HCT116 (cell line): ENCODE data around the gene SHKBP1. TPM values are rescaled to one million over a fixed set of nuclear protein-coding genes. Genes with fewer than 3 reads are reported as not detected.

Source experiments
- ATAC-seq: fragments of 200-7000 bp; cut with Tn5 transposase; 2 replicates; pipeline ENCODE4 v1.9.1; 2020; ENCODE audit warnings: mild to moderate bottlenecking, moderate library complexity
- BruUV-seq: library from RNA; stranded (reverse); fragments of 400-500 nt; replicated peaks from 2 replicates; lab custom pipeline; 2021; lab: Mats Ljungman, UMichigan
- CTCF ChIA-PET: fragments of 300-600 bp; sonication (Branson Sonifier 250); formaldehyde crosslinking; loops from one replicate; lab custom pipeline; 2021; ENCODE audit warnings: antibody characterized with exemption; lab: Charles Lee
- POLR2A ChIA-PET: fragments of 300-600, 350-600 bp; sonication (Branson Sonifier 250); formaldehyde crosslinking; loops from one replicate; lab custom pipeline; 2021; ENCODE audit warnings: antibody characterized with exemption; lab: Charles Lee
- RAD21 ChIA-PET, 2 experiments: fragments of 300-600 bp; sonication (Branson Sonifier 250); formaldehyde crosslinking; loops; one replicate each; lab custom pipeline; 2023; ENCODE audit warnings: low total read pairs in 2 of 2; ENCODE audit not compliant: uncharacterized antibody in 2 of 2, unreplicated experiment in 2 of 2, low non-redundant PET in 1 of 2; lab: Charles Lee
- DNase-seq: peaks from one replicate; pipeline ENCODE4 v3.0.0-alpha.2; 2010; ENCODE audit warnings: low read depth, low spot score
- H2AFZ ChIP-seq: fragments of 200-600 bp; shearing (Covaris generic), sonication (generic); 2 replicates; pipeline ENCODE4 v1.6.1; 2017; ENCODE audit warnings: low read depth, mixed run types, mixed read lengths, antibody characterized with exemption, low read length; ENCODE audit not compliant: poor library complexity, severe bottlenecking
- H3K27ac ChIP-seq: 2 replicates; pipeline ENCODE4 v1.5.1; 2012; ENCODE audit warnings: low read depth, low read length
- H3K27me3 ChIP-seq: fragments of 200-600 bp; sonication (generic); 2 replicates; pipeline ENCODE4 v1.6.1; 2016; ENCODE audit warnings: mixed run types, low read length, mixed read lengths; ENCODE audit not compliant: insufficient read depth
- H3K36me3 ChIP-seq, 2 experiments: fragments of 200-500 bp in 1 of 2; fragments of 200-600 bp in 1 of 2; sonication (Bioruptor generic) in 1 of 2; sonication (generic) in 1 of 2; 2 replicates each; pipeline versions ENCODE4 v1.5.1 to v1.6.1; 2014 to 2016; ENCODE audit warnings: low read length in 2 of 2, inconsistent platforms in 1 of 2, mixed read lengths in 1 of 2, mixed run types in 1 of 2; ENCODE audit not compliant: insufficient read depth in 2 of 2, control insufficient read depth in 1 of 2
- H3K4me1 ChIP-seq, 2 experiments: fragments of 200-600 bp in 1 of 2; sonication (generic) in 1 of 2; 2 replicates each; pipeline versions ENCODE4 v1.5.1 to v1.6.1; 2012 to 2017; ENCODE audit warnings: low read length in 2 of 2, inconsistent platforms in 1 of 2, mild to moderate bottlenecking in 1 of 2, mixed read lengths in 1 of 2, mixed run types in 1 of 2, moderate library complexity in 1 of 2; ENCODE audit not compliant: insufficient read depth in 2 of 2, control insufficient read depth in 1 of 2
- H3K4me2 ChIP-seq: fragments of 200-600 bp; sonication (generic); 2 replicates; pipeline ENCODE4 v1.6.1; 2017; ENCODE audit warnings: mixed run types, low read length, mixed read lengths
- H3K4me3 ChIP-seq, 2 experiments: fragments of 200-600 bp in 1 of 2; sonication (generic) in 1 of 2; replicated peaks in 1 of 2; 2 replicates each; pipeline ENCODE4 v1.5.1; 2011 to 2016; ENCODE audit warnings: low read length in 2 of 2, control low read depth in 1 of 2, low read depth in 1 of 2, mild to moderate bottlenecking in 1 of 2, mixed read lengths in 1 of 2, mixed run types in 1 of 2
- H3K79me2 ChIP-seq: fragments of 200-600 bp; sonication (generic); 2 replicates; pipeline ENCODE4 v1.6.1; 2017; ENCODE audit warnings: mild to moderate bottlenecking, mixed run types, low read length, moderate library complexity, mixed read lengths; ENCODE audit not compliant: insufficient read depth
- H3K9ac ChIP-seq: fragments of 200-600 bp; sonication (generic); 2 replicates; pipeline ENCODE4 v1.6.1; 2016; ENCODE audit warnings: low read length, mixed read lengths
- H3K9me2 ChIP-seq: fragments of 200-600 bp; sonication (generic), shearing (Covaris generic); 2 replicates; pipeline ENCODE4 v1.6.1; 2017; ENCODE audit warnings: mixed run types, mild to moderate bottlenecking, moderate library complexity; ENCODE audit not compliant: insufficient read depth
- H3K9me3 ChIP-seq, 2 experiments: fragments of 200-500 bp in 1 of 2; fragments of 200-600 bp in 1 of 2; sonication (Bioruptor generic) in 1 of 2; sonication (generic) in 1 of 2; 2 replicates each; pipeline ENCODE4 v1.6.1; 2014 to 2017; ENCODE audit warnings: low read length in 2 of 2, mixed read lengths in 2 of 2, inconsistent platforms in 1 of 2, low read depth in 1 of 2, mild to moderate bottlenecking in 1 of 2, mixed run types in 1 of 2, moderate library complexity in 1 of 2; ENCODE audit not compliant: control insufficient read depth in 1 of 2, insufficient read depth in 1 of 2
- H4K20me1 ChIP-seq: fragments of 200-600 bp; sonication (generic), shearing (Covaris generic); 2 replicates; pipeline ENCODE4 v1.6.1; 2017; ENCODE audit warnings: mixed run types, mild to moderate bottlenecking, moderate library complexity; ENCODE audit not compliant: insufficient read depth
- POLR2AphosphoS5 ChIP-seq: IDR thresholded peaks from 2 replicates; pipeline ENCODE4 v1.6.1; 2011; ENCODE audit warnings: mild to moderate bottlenecking, low read depth, low read length, moderate library complexity
- SP1 ChIP-seq: IDR thresholded peaks from 2 replicates; pipeline ENCODE4 v1.6.1; 2012; ENCODE audit warnings: low read depth
- YY1 ChIP-seq: IDR thresholded peaks from 2 replicates; pipeline ENCODE4 v1.6.1; 2011; ENCODE audit warnings: low read length, low read depth, moderate library complexity, mild to moderate bottlenecking; ENCODE audit not compliant: insufficient replicate concordance; ENCODE audit errors: extremely low read depth
- ZFX ChIP-seq: fragments of 450-650 bp; IDR thresholded peaks from 2 replicates; pipeline ENCODE4 v1.6.1; 2017
- intact Hi-C: fragments of 100-400 bp; cut with micrococcal nuclease; formaldehyde crosslinking; loops from 2 replicates; pipeline ENCODE4 v1.10.0; 2022
- total RNA-seq: library from RNA; stranded (reverse); gene quantifications from one replicate; pipeline ENCODE4 v1.2.1, GENCODE V29; 2021; ENCODE audit not compliant: unreplicated experiment
- TF ChIP-seq, protein P1 (sequence below): IDR thresholded peaks from 2 replicates; pipeline ENCODE4 v1.6.1; 2012; ENCODE audit warnings: low read depth
- TF ChIP-seq, protein P2 (sequence below): IDR thresholded peaks from 2 replicates; pipeline ENCODE4 v1.6.1; 2011; ENCODE audit warnings: mild to moderate bottlenecking, low read length, moderate library complexity; ENCODE audit not compliant: insufficient replicate concordance; ENCODE audit errors: extremely low read depth
- TF ChIP-seq, protein P3 (sequence below): IDR thresholded peaks from 2 replicates; pipeline ENCODE4 v1.6.1; 2012

SHKBP1 gene
- total RNA-seq, 1 experiment from 2014 or later = 97.4 TPM

DNA sequence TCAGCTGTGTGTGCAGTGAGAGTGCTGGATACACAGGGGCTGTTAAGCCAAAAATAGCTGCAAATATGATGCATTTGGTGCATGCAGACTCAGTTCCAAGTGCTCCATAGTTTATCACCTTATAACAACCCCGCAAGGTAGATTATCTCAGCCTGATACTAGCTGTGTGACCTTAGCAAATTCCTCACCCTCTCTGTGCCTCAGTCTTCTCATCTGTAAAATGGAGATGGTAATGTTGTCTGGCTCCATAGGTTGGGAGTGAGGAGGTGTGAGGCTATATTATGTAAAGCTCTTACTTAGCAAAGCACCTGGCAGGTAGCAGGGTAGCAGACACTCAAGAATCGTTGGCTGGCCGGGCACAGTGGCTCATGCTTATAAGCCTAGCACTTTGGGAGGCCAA, 23.8 kb upstream of the SHKBP1 start:
- Histone ChIP-seq H3K27me3 (no peaks in the 10 kb centered on the region), H4K20me1 (no peaks in the 10 kb centered on the region), H3K9me3 (no peaks in the 10 kb centered on the region)
- TF ChIP-seq, protein P1, sequence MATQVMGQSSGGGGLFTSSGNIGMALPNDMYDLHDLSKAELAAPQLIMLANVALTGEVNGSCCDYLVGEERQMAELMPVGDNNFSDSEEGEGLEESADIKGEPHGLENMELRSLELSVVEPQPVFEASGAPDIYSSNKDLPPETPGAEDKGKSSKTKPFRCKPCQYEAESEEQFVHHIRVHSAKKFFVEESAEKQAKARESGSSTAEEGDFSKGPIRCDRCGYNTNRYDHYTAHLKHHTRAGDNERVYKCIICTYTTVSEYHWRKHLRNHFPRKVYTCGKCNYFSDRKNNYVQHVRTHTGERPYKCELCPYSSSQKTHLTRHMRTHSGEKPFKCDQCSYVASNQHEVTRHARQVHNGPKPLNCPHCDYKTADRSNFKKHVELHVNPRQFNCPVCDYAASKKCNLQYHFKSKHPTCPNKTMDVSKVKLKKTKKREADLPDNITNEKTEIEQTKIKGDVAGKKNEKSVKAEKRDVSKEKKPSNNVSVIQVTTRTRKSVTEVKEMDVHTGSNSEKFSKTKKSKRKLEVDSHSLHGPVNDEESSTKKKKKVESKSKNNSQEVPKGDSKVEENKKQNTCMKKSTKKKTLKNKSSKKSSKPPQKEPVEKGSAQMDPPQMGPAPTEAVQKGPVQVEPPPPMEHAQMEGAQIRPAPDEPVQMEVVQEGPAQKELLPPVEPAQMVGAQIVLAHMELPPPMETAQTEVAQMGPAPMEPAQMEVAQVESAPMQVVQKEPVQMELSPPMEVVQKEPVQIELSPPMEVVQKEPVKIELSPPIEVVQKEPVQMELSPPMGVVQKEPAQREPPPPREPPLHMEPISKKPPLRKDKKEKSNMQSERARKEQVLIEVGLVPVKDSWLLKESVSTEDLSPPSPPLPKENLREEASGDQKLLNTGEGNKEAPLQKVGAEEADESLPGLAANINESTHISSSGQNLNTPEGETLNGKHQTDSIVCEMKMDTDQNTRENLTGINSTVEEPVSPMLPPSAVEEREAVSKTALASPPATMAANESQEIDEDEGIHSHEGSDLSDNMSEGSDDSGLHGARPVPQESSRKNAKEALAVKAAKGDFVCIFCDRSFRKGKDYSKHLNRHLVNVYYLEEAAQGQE = no peak
- TF ChIP-seq ZFX (no peak), POLR2AphosphoS5 (no peak), SP1 (no peak), YY1 (no peak)
- TF ChIP-seq, protein P2, sequence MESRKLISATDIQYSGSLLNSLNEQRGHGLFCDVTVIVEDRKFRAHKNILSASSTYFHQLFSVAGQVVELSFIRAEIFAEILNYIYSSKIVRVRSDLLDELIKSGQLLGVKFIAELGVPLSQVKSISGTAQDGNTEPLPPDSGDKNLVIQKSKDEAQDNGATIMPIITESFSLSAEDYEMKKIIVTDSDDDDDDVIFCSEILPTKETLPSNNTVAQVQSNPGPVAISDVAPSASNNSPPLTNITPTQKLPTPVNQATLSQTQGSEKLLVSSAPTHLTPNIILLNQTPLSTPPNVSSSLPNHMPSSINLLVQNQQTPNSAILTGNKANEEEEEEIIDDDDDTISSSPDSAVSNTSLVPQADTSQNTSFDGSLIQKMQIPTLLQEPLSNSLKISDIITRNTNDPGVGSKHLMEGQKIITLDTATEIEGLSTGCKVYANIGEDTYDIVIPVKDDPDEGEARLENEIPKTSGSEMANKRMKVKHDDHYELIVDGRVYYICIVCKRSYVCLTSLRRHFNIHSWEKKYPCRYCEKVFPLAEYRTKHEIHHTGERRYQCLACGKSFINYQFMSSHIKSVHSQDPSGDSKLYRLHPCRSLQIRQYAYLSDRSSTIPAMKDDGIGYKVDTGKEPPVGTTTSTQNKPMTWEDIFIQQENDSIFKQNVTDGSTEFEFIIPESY = no peak
- TF ChIP-seq, protein P3, sequence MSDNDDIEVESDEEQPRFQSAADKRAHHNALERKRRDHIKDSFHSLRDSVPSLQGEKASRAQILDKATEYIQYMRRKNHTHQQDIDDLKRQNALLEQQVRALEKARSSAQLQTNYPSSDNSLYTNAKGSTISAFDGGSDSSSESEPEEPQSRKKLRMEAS = no peak
- TF ChIP-seq, all 23 proteins: peak for 0
- no peak for DNase-seq
- no peak for ATAC-seq
- Histone ChIP-seq H3K9me2 (no peaks in the 10 kb centered on the region), H3K4me2 (no peak overlapping the region), H3K4me3 (no peak overlapping the region), H3K9ac (no peak overlapping the region), H2AFZ (no peak overlapping the region), H3K4me1 (peaks cover 4 to 11% of the 10 kb centered on the region in 2 experiments), H3K27ac (no peak overlapping the region), H3K79me2 (no peaks in the 10 kb centered on the region), H3K36me3 (no peaks in the 10 kb centered on the region)
- POLR2A ChIA-PET = no interaction called here
- intact Hi-C loops = no loop called here
- RAD21 ChIA-PET = no interaction called here
- BruUV-seq = no TSS peak
- CTCF ChIA-PET = no interaction called here
